Measurements from ENCODE around the gene ADCYAP1R1.

ADCYAP1R1 gene

GRCh38 chr7:31066516-31067130 lies 14.5 kb downstream of the ADCYAP1R1 start:
- H3K4me3 ChIP-seq (ENCODE audit: insufficient read depth, low read depth, low read length), result no peak overlapping the region
- 86 to 92% methylated on average over 4 of the region's 4 CpGs for WGBS, 2 experiments
- H3K27ac ChIP-seq (ENCODE audit: insufficient read depth, low read depth, low read length, poor library complexity, severe bottlenecking), result no peak overlapping the region
- no peaks in the 10 kb centered on the region for H3K9me3 ChIP-seq (ENCODE audit: control insufficient read depth, low read length)
- no peaks in the 10 kb centered on the region for H3K27me3 ChIP-seq (ENCODE audit: control insufficient read depth, insufficient read depth, low read length, poor library complexity, severe bottlenecking)
- no peaks in the 10 kb centered on the region for H3K36me3 ChIP-seq (ENCODE audit: control insufficient read depth, insufficient read depth, low read length)
- H3K4me1 ChIP-seq (ENCODE audit: control insufficient read depth, insufficient read depth, low read length), result peaks cover 6% of the 10 kb centered on the region

- no peaks in the 10 kb centered on the region for H3K27me3 ChIP-seq (ENCODE audit: control insufficient read depth, insufficient read depth, low read length, poor library complexity, severe bottlenecking)
- H3K27ac ChIP-seq (ENCODE audit: insufficient read depth, low read depth, low read length, poor library complexity, severe bottlenecking), result no peak overlapping the region
- H3K4me1 ChIP-seq (ENCODE audit: control insufficient read depth, insufficient read depth, low read length), result no peaks in the 10 kb centered on the region
- WGBS, 2 experiments, result 91 to 94% methylated on average over 3 of the region's 3 CpGs
- no peaks in the 10 kb centered on the region for H3K9me3 ChIP-seq (ENCODE audit: control insufficient read depth, low read length)
- peaks cover 3% of the 10 kb centered on the region for H3K36me3 ChIP-seq (ENCODE audit: control insufficient read depth, insufficient read depth, low read length)
- no peak overlapping the region for H3K4me3 ChIP-seq (ENCODE audit: insufficient read depth, low read depth, low read length)
These were observed 15.4 kb downstream of the ADCYAP1R1 start for GRCh38 chr7:31067491-31067890.

DNA sequence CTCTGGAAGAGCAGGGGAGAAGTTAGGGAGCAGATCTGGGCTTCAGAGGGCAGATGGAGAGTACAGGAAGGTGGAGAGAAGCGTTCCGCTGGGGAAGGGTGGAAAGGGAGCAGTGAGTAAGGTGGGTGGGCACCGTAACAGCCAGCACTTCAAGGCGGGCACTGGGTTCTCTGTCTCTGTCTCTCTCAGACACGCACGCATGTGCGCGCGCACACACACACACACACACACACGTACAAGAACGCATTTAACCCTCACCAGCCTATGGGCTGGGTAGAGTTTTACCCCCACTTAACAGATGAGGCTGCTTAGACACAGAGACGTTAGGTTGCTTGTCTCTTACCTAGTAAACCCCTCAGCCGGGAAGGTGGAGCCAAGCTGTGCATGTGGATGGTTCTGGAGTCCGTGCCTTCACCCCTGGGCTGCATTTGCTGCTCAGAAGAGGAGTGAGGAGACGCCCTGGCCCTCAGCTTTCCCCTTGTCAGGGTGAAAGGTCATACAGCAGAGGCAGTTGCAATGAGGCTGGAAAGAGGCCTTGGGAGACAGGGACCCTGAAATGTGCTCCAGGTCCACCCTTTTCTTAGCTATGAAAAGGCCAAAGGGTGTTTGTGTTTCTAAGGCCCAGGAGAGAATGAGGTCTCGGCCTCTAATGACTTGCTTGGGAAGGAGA lies 16.0 kb downstream of the ADCYAP1R1 start:
- H3K4me3 ChIP-seq (ENCODE audit: insufficient read depth, low read depth, low read length), result no peak overlapping the region
- H3K36me3 ChIP-seq (ENCODE audit: control insufficient read depth, insufficient read depth, low read length), result peaks cover 3% of the 10 kb centered on the region
- 94 to 97% methylated on average over 16 of the region's 16 CpGs for WGBS, 2 experiments
- H3K27me3 ChIP-seq (ENCODE audit: control insufficient read depth, insufficient read depth, low read length, poor library complexity, severe bottlenecking), result no peaks in the 10 kb centered on the region
- H3K9me3 ChIP-seq (ENCODE audit: control insufficient read depth, low read length), result no peaks in the 10 kb centered on the region
- H3K27ac ChIP-seq (ENCODE audit: insufficient read depth, low read depth, low read length, poor library complexity, severe bottlenecking), result no peak overlapping the region
- no peaks in the 10 kb centered on the region for H3K4me1 ChIP-seq (ENCODE audit: control insufficient read depth, insufficient read depth, low read length)

GRCh38 chr7:31069860-31070555 lies 17.9 kb downstream of the ADCYAP1R1 start:
- WGBS, 2 experiments, result 93 to 95% methylated on average over 4 of the region's 4 CpGs

GRCh38 chr7:31070991-31071644 lies 19.0 kb downstream of the ADCYAP1R1 start:
- WGBS, 2 experiments, result 94 to 96% methylated on average over 8 of the region's 8 CpGs
- H3K36me3 ChIP-seq (ENCODE audit: control insufficient read depth, insufficient read depth, low read length), result peaks cover 3% of the 10 kb centered on the region
- no peak overlapping the region for H3K27ac ChIP-seq (ENCODE audit: insufficient read depth, low read depth, low read length, poor library complexity, severe bottlenecking)
- H3K4me3 ChIP-seq (ENCODE audit: insufficient read depth, low read depth, low read length), result no peak overlapping the region
- H3K4me1 ChIP-seq (ENCODE audit: control insufficient read depth, insufficient read depth, low read length), result no peaks in the 10 kb centered on the region
- no peaks in the 10 kb centered on the region for H3K9me3 ChIP-seq (ENCODE audit: control insufficient read depth, low read length)
- no peaks in the 10 kb centered on the region for H3K27me3 ChIP-seq (ENCODE audit: control insufficient read depth, insufficient read depth, low read length, poor library complexity, severe bottlenecking)

More at GRCh38 chr7:31069860-31070555, 17.9 kb downstream of the ADCYAP1R1 start:
- H3K4me3 ChIP-seq (ENCODE audit: insufficient read depth, low read depth, low read length), result no peak overlapping the region
- no peaks in the 10 kb centered on the region for H3K4me1 ChIP-seq (ENCODE audit: control insufficient read depth, insufficient read depth, low read length)
- H3K27me3 ChIP-seq (ENCODE audit: control insufficient read depth, insufficient read depth, low read length, poor library complexity, severe bottlenecking), result no peaks in the 10 kb centered on the region
- H3K27ac ChIP-seq (ENCODE audit: insufficient read depth, low read depth, low read length, poor library complexity, severe bottlenecking), result no peak overlapping the region
- no peaks in the 10 kb centered on the region for H3K9me3 ChIP-seq (ENCODE audit: control insufficient read depth, low read length)
- H3K36me3 ChIP-seq (ENCODE audit: control insufficient read depth, insufficient read depth, low read length), result peaks cover 3% of the 10 kb centered on the region

GRCh38 chr7:31071645-31072029 lies 19.5 kb downstream of the ADCYAP1R1 start:
- H3K4me3 ChIP-seq (ENCODE audit: insufficient read depth, low read depth, low read length), result no peak overlapping the region
- H3K27ac ChIP-seq (ENCODE audit: insufficient read depth, low read depth, low read length, poor library complexity, severe bottlenecking), result no peak overlapping the region
- no peaks in the 10 kb centered on the region for H3K27me3 ChIP-seq (ENCODE audit: control insufficient read depth, insufficient read depth, low read length, poor library complexity, severe bottlenecking)
- H3K4me1 ChIP-seq (ENCODE audit: control insufficient read depth, insufficient read depth, low read length), result no peaks in the 10 kb centered on the region
- WGBS, 2 experiments, result 64% methylated on average over 3 of the region's 3 CpGs
- H3K36me3 ChIP-seq (ENCODE audit: control insufficient read depth, insufficient read depth, low read length), result peaks cover 3% of the 10 kb centered on the region
- no peaks in the 10 kb centered on the region for H3K9me3 ChIP-seq (ENCODE audit: control insufficient read depth, low read length)

DNA sequence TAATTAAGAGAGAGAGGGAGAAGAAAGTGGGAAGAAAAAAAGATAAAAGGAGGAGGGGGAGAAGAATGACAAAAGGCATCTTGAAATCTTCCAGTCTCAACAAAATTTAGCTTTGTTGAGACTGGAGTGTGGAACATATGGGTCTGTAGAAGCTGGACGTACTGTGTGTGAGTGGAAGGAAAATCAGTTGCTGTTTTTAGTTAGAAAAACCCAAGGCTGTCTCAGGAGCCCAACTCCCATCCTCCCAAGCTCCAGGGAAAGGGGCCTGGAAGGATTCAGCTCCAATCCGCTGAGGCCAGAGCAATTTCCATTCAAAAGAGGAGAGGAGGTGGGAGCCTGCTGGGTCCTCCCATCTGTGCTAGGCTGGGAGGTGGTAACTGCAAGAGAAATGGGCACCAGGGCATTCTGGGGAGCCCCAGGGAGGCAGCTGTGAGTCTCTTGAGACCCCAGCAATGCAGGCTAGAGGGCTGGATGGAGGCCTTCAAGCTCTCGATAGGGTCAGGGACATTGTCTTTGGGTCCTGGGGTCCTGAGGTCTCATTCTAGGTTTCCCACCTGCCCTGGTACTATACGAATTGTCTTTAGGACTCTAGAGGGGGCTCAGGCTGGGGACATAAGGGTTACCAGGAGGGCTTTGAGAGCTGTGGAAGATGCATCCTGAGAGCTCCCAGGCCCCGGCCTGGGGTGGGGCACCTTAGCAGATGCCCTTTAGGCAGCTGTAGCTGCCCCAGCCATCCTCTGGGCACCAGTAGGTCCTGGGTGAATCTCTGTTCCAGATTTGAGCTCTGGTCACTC lies 21.4 kb downstream of the ADCYAP1R1 start:
- no peaks in the 10 kb centered on the region for H3K4me1 ChIP-seq (ENCODE audit: control insufficient read depth, insufficient read depth, low read length)
- WGBS, 2 experiments, result 90% methylated on average over 5 of the region's 5 CpGs
- no peak overlapping the region for H3K4me3 ChIP-seq (ENCODE audit: insufficient read depth, low read depth, low read length)
- H3K36me3 ChIP-seq (ENCODE audit: control insufficient read depth, insufficient read depth, low read length), result peaks cover 3% of the 10 kb centered on the region
- no peaks in the 10 kb centered on the region for H3K9me3 ChIP-seq (ENCODE audit: control insufficient read depth, low read length)
- no peak overlapping the region for H3K27ac ChIP-seq (ENCODE audit: insufficient read depth, low read depth, low read length, poor library complexity, severe bottlenecking)
- H3K27me3 ChIP-seq (ENCODE audit: control insufficient read depth, insufficient read depth, low read length, poor library complexity, severe bottlenecking), result no peaks in the 10 kb centered on the region

DNA sequence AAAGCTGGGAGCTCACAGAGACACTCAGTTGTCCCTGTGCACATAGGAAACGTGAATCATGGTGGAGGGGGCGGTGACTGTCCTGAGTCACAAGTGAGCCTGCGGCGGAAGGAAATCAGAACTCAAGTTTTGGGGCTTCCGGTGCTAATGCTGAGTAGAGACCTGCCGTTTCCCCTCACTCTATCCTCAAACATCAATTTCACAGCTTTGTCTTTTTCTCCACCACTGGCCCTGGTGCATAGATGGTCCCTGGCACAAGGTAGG lies 21.9 kb downstream of the ADCYAP1R1 start:
- Histone ChIP-seq H3K27me3 (ENCODE audit: control insufficient read depth, insufficient read depth, low read length, poor library complexity, severe bottlenecking) (no peaks in the 10 kb centered on the region), H3K4me3 (ENCODE audit: insufficient read depth, low read depth, low read length) (no peak overlapping the region), H3K36me3 (ENCODE audit: control insufficient read depth, insufficient read depth, low read length) (peaks cover 3% of the 10 kb centered on the region), H3K4me1 (ENCODE audit: control insufficient read depth, insufficient read depth, low read length) (no peaks in the 10 kb centered on the region), H3K27ac (ENCODE audit: insufficient read depth, low read depth, low read length, poor library complexity, severe bottlenecking) (no peak overlapping the region), H3K9me3 (ENCODE audit: control insufficient read depth, low read length) (no peaks in the 10 kb centered on the region)
- 92 to 97% methylated on average over 6 of the region's 6 CpGs for WGBS, 2 experiments

DNA sequence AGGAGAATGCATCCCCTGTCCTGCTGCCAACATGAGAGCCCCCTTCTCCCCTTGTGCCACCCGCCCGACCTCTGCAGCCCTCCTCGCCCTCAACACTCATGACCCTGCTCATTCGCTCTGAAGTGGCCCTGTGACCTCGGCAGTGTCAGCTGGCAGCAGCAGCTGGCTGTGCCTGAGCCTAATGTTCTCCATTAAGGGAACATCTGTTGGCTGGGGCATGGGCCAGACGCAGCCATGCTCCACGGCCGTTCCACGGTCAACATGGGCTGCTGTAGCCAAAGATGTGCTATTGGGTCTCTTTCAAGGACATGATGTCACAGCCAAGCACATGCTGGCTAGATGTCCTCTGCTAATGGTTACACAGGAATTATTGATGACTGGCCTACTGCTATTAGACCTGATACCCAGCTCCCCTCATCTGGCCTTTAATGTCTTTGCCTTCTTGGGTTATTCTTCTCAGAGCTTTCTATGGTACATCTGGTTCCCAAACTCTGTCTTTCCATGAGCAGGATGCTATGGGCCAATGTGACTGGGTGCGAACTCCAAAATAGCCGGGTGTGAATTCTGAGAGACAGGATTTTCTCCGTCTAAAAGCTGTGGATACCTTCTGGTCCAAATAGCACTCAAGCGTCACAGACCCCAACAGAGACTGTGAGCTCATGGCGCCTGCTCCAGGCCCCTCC lies 22.4 kb downstream of the ADCYAP1R1 start:
- Histone ChIP-seq H3K4me1 (ENCODE audit: control insufficient read depth, insufficient read depth, low read length) (no peaks in the 10 kb centered on the region), H3K4me3 (ENCODE audit: insufficient read depth, low read depth, low read length) (no peak overlapping the region), H3K36me3 (ENCODE audit: control insufficient read depth, insufficient read depth, low read length) (peaks cover 3% of the 10 kb centered on the region), H3K27ac (ENCODE audit: insufficient read depth, low read depth, low read length, poor library complexity, severe bottlenecking) (no peak overlapping the region), H3K27me3 (ENCODE audit: control insufficient read depth, insufficient read depth, low read length, poor library complexity, severe bottlenecking) (no peaks in the 10 kb centered on the region), H3K9me3 (ENCODE audit: control insufficient read depth, low read length) (no peaks in the 10 kb centered on the region)
- 95 to 96% methylated on average over 14 of the region's 14 CpGs for WGBS, 2 experiments
